Adrenal gland (tissue), 12 donors: ENCODE measurements around the gene RAD23B. TPM values are rescaled to one million over a fixed set of nuclear protein-coding genes. Genes with fewer than 3 reads are reported as not detected.

Experiments used
- DNase-seq, 7 donors: peaks; one replicate each; pipeline ENCODE4 v3.0.0-alpha.2; 2019 to 2020
- H3K27ac ChIP-seq, 5 donors: fragments of 200-600 bp; sonication (generic) in 4 of 5; 1 replicate in 3 of 5; 2 replicates in 2 of 5; pipeline versions ENCODE4 v1.5.1 to v1.8.0; 2016 to 2020; ENCODE audit warnings: mild to moderate bottlenecking in 1 of 5
- H3K27me3 ChIP-seq: fragments of 200-600 bp; 2 replicates; pipeline ENCODE4 v1.8.0; 2021
- H3K36me3 ChIP-seq, 2 donors: fragments of 200-600 bp; replicated peaks in 1 of 2; 1 replicate in 1 of 2; 2 replicates in 1 of 2; pipeline versions ENCODE4 v1.5.1 to v1.8.0; 2018 to 2022
- H3K4me1 ChIP-seq, 2 donors: fragments of 200-600 bp; replicated peaks in 1 of 2; 1 replicate in 1 of 2; 2 replicates in 1 of 2; pipeline versions ENCODE4 v1.5.1 to v1.8.0; 2018 to 2021
- H3K4me3 ChIP-seq, 4 donors: fragments of 200-600 bp; sonication (generic) in 3 of 4; one replicate each; pipeline ENCODE4 v1.5.1; 2016 to 2018
- H3K9me3 ChIP-seq, 3 donors: fragments of 200-600 bp; sonication (generic) in 1 of 3; replicated peaks in 1 of 3; 1 replicate in 2 of 3; 2 replicates in 1 of 3; pipeline versions ENCODE4 v1.5.1 to v1.8.0; 2016 to 2021
- CTCF ChIP-seq, 6 experiments: fragments of 450-650 bp in 4 of 6; fragments of 200-600 bp in 2 of 6; sonication (generic) in 1 of 6; IDR thresholded peaks; 1 replicate in 5 of 6; 2 replicates in 1 of 6; pipeline versions ENCODE4 v1.5.1 to v1.8.0; 2016 to 2021; ENCODE audit warnings: antibody characterized with exemption in 6 of 6, mild to moderate bottlenecking in 2 of 6, moderate library complexity in 1 of 6
- POLR2A ChIP-seq, 2 donors: fragments of 450-650 bp; IDR thresholded peaks; one replicate each; pipeline ENCODE4 v1.6.1; 2017; ENCODE audit warnings: antibody characterized with exemption in 2 of 2, mild to moderate bottlenecking in 2 of 2, moderate library complexity in 1 of 2
- WGBS, 4 donors: extraction: QIAGEN DNeasy Blood & Tissue Kit in 2 of 4; methylation state at CpG; one replicate each; pipeline versions ENCODE4 v1.1.5 to v1.1.7; 2013 to 2017; 5-methylcytosine and 5-hydroxymethylcytosine counted together
- intact Hi-C, 2 donors: fragments of 100-400 bp; cut with DNase I; formaldehyde crosslinking; loops; one replicate each; pipeline versions ENCODE4 v1.14.1 to v1.15.0; 2022 to 2023
- polyA plus RNA-seq, 3 donors: library from polyadenylated mRNA; stranded (reverse); fragments of 200-250 nt in 2 of 3; fragments of 350-450 nt in 1 of 3; fragmentation: Illumina TruSeq in 1 of 3; extraction: RNeasy Lipid Tissue Mini Kit (QIAGEN cat#74804) in 1 of 3; gene quantifications; one replicate each; pipeline ENCODE4 v1.2.3, GENCODE V29; 2013 to 2014
- total RNA-seq, 9 donors: library from RNA; depleted of rRNA in 4 of 9; stranded (reverse); fragments of >200 nt in 4 of 9; fragments of 120-200 nt in 1 of 9; fragmentation: NEBNext Ultra II Directional in 1 of 9; extraction: Animal tissue kit (Norgen Biotek cat#: 25700) in 1 of 9; gene quantifications; one replicate each; pipeline versions ENCODE4 v1.1.0 to v1.2.4, GENCODE V29; 2013 to 2023
- donor health status: healthy with polysubstance abuse.
- donor health status: Bipolar disorder and iron deficiency.
- donor health status: DM: yes; HTN: yes; CAD: no.
- donor health status: DM: no; HTN: no; CAD: no.
- donor health status: DM: no; HTN: no; CAD: no.
- donor health status: DM: yes; HTN: yes; CAD: no.

RAD23B gene
- total and polyA plus RNA-seq, 12 donors: 31.7 to 222 (median 75.4) TPM

GRCh38 chr9:107342476-107343161 is 59.5 kb downstream of the RAD23B start:
- Histone ChIP-seq H3K27me3 (no peaks in the 10 kb centered on the region), H3K4me3 (no peak overlapping the region), H3K36me3 (no peaks in the 10 kb centered on the region), H3K9me3 (no peaks in the 10 kb centered on the region), H3K4me1 (peaks cover 5 to 9% of the 10 kb centered on the region in 2 donors), H3K27ac (no peak overlapping the region)
- WGBS, 4 donors: 83 to 91% (median 89%) methylated on average over 6 of the region's 6 CpGs
- TF ChIP-seq POLR2A (IDR thresholded peaks at IDR 0.05) (no peak), CTCF (IDR thresholded peaks at IDR 0.05) (no peak)
- intact Hi-C loops: loop anchor here (5.0 to 10.0 kb wide), 2 partner anchors 98 to 105 kb away; no protein-coding TSS in a partner anchor
- no peak for DNase-seq

DNA sequence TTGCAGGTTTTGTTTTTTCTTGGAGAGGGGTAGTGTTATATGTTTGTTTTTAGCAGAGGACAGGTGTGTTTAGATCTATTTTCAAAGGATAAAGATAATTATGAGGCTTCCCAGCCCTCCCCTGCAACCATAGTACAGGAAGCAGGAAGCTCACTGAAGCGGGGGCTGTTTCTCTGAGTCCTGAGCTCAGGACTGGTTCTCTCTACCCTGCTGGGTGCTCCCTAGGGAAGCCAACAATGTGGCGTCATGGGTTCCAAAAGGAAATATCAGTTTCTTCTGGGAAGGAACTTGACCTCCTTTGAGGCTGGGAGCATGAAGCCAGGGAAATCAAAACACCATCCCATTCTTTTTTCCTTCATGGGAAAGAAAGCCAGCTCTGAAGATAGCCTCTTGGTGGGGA is 62.2 kb downstream of the RAD23B start:
- Histone ChIP-seq H3K27me3 (no peaks in the 10 kb centered on the region), H3K4me3 (no peak overlapping the region), H3K36me3 (no peaks in the 10 kb centered on the region), H3K27ac (no peak overlapping the region), H3K9me3 (no peaks in the 10 kb centered on the region), H3K4me1 (no peaks in the 10 kb centered on the region)
- WGBS, 4 donors: 53 to 58% (median 56%) methylated on average over 2 of the region's 2 CpGs
- no peak for DNase-seq
- intact Hi-C loops: loop anchor here in 1 of 2 donors (10.0 kb wide), 1 partner anchor 101 kb away; no protein-coding TSS in a partner anchor
- no peak for TF ChIP-seq CTCF (IDR thresholded peaks at IDR 0.05)
- TF ChIP-seq POLR2A (IDR thresholded peaks at IDR 0.05): no peak

GRCh38 chr9:107348836-107349235 is 65.8 kb downstream of the RAD23B start:
- intact Hi-C loops: loop anchor here in 1 of 2 donors (10.0 kb wide), 1 partner anchor 104 kb away; no protein-coding TSS in a partner anchor
- no peaks in the 10 kb centered on the region for H3K27me3 ChIP-seq
- no peak for DNase-seq
- no peaks in the 10 kb centered on the region for H3K9me3 ChIP-seq
- no peak for TF ChIP-seq CTCF (IDR thresholded peaks at IDR 0.05)
- no peak for TF ChIP-seq POLR2A (IDR thresholded peaks at IDR 0.05)
- H3K36me3 ChIP-seq: no peaks in the 10 kb centered on the region
- H3K27ac ChIP-seq: no peak overlapping the region
- WGBS, 4 donors: 48 to 73% (median 59%) methylated on average over 2 to 4 of the region's 4 CpGs
- H3K4me3 ChIP-seq: no peak overlapping the region
- no peaks in the 10 kb centered on the region for H3K4me1 ChIP-seq

DNA sequence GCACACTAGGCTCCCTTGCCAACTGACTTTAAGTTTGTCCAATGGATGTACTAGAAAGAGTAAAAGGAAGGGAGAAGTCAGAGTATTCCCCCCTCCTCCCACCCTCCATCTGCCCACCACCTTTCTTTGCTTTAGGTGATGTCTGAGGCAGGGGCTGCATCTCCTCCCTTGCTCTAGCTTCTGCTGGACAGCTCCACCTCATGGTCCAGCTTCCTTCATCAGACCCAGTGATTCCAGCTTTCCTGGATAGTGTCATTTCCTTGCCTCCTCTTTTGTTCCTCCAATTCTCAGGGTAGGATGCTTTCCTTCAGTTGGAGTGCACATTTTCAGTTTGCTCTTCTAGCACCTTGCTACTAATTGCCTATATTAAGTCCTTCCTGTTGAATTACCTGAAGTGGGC is 67.4 kb downstream of the RAD23B start:
- TF ChIP-seq CTCF (IDR thresholded peaks at IDR 0.05): no peak
- TF ChIP-seq POLR2A (IDR thresholded peaks at IDR 0.05): no peak
- Histone ChIP-seq H3K36me3 (no peaks in the 10 kb centered on the region), H3K27ac (no peak overlapping the region), H3K4me1 (no peaks in the 10 kb centered on the region), H3K27me3 (no peaks in the 10 kb centered on the region), H3K9me3 (no peaks in the 10 kb centered on the region), H3K4me3 (no peak overlapping the region)
- DNase-seq: no peak
- intact Hi-C loops: no loop called here
